Measurements from ENCODE around the gene SH3BGR. TPM values are rescaled to one million over a fixed set of nuclear protein-coding genes. Genes with fewer than 3 reads are reported as not detected.

Gene SH3BGR
- total and polyA plus RNA-seq, 2 donors = 3.0 to 9.8 TPM

DNA sequence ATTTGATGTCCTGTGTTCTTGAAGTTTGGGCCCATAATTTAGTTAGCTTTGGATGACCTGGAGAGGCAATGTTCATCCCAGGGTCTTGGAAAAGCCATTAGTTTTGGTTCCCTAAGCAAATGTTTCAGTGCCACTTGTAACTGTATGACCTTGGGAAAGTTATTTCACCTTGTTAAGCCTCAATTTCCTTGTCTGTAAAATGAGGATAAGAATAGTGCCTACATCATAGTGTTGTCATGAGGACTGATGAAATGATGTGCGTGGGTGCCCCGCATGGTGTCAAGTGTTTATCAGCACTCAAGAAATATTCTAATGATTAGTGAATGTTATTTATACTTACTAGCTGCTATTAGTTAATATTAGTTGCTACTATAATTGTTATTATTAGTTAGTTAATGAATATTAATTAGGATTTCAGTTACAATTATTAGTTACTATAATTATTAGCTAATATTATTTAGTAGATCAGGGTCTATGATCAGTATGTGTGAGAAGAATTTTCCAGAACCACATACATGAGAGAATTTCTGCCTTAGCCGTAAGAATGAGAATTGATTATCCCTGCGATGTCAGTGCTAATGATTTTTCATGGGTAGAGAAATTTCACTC is 1.9 kb downstream of the SH3BGR start:
- H3K4me3 ChIP-seq (ENCODE audit: low read length in 2 of 2) = no peak overlapping the region
- 99% methylated on average over 4 of the region's 4 CpGs for WGBS
- no peaks in the 10 kb centered on the region for H3K27me3 ChIP-seq (ENCODE audit: control insufficient read depth in 2 of 2, insufficient read depth in 1 of 2, low read length in 1 of 2)
- no peaks in the 10 kb centered on the region for H3K36me3 ChIP-seq (ENCODE audit: control insufficient read depth in 2 of 2, insufficient read depth in 2 of 2, low read length in 1 of 2)
- no peak overlapping the region for H3K27ac ChIP-seq (ENCODE audit: low read depth in 1 of 2, low read length in 1 of 2)
- no peaks in the 10 kb centered on the region for H3K4me1 ChIP-seq (ENCODE audit: control insufficient read depth in 2 of 2, insufficient read depth in 2 of 2, low read length in 2 of 2)
- H3K9me3 ChIP-seq (ENCODE audit: control insufficient read depth in 2 of 2, insufficient read depth in 1 of 2, low read length in 1 of 2) = no peaks in the 10 kb centered on the region
- no peak for DNase-seq (ENCODE audit: low read depth in 6 of 9, low spot score in 9 of 9)

DNA sequence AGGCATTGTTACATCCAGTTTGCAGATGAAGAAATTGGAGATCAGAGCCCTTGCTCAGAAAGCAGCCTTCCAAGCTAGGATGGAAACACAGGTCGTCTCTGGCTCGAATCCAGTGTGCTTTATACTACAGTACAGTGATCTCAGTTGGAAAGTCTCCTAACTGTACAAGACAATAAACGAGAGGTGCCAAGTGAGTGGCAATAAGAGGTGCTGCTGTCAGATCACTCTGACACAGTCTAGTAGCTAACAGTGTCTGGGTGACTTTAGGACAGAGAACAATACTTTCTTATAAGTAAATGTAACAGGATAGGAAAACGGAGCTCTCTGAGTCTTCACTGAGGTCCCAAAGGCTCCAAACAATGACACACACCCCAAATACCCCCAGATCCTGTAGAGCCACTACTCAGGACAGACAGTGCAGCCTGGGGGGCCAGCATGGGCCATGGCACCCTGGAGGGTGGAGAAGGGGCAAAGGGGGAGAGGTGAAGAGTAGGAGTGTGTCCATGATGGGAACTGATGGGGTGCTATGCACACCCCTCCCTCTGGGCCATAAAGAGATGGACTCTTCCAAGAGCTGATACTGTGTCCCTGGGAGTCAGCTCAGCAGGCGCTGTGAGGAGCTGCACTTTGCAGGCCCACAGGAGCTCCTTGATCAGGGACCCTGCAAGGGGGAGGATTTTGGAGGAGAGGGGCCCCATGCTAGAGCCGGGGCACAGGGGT is 3.3 kb downstream of the SH3BGR start:
- Histone ChIP-seq H3K36me3 (ENCODE audit: control insufficient read depth in 2 of 2, insufficient read depth in 2 of 2, low read length in 1 of 2) (no peaks in the 10 kb centered on the region), H3K27me3 (ENCODE audit: control insufficient read depth in 2 of 2, insufficient read depth in 1 of 2, low read length in 1 of 2) (no peaks in the 10 kb centered on the region), H3K4me1 (ENCODE audit: control insufficient read depth in 2 of 2, insufficient read depth in 2 of 2, low read length in 2 of 2) (no peaks in the 10 kb centered on the region), H3K27ac (ENCODE audit: low read depth in 1 of 2, low read length in 1 of 2) (no peak overlapping the region), H3K4me3 (ENCODE audit: low read length in 2 of 2) (no peak overlapping the region), H3K9me3 (ENCODE audit: control insufficient read depth in 2 of 2, insufficient read depth in 1 of 2, low read length in 1 of 2) (no peaks in the 10 kb centered on the region)
- no peak for DNase-seq (ENCODE audit: low read depth in 6 of 9, low spot score in 9 of 9)
- WGBS = 85% methylated on average over 6 of the region's 6 CpGs

DNA sequence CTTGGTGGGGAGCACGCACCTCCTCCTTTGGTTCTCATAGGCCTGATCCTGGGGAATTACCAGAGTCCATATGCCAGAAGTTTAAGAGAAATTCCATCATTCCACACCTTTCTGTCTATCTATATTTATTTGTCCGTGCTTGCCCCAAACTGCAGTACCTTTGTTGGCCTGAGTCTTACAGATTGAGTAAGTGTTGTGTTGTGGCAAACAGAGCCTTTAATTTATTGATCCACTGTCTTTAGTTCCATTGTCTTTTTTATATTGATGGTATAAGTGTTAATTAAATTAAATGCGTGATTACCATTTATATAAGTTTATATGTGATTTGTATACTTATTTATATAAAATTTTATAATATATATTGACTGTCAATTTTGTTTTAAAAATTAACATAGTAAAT is 4.9 kb downstream of the SH3BGR start:
- WGBS = 97% methylated on average over 3 of the region's 3 CpGs
- DNase-seq (ENCODE audit: low read depth in 6 of 9, low spot score in 9 of 9) = no peak
- no peaks in the 10 kb centered on the region for H3K9me3 ChIP-seq (ENCODE audit: control insufficient read depth in 2 of 2, insufficient read depth in 1 of 2, low read length in 1 of 2)
- H3K4me1 ChIP-seq (ENCODE audit: control insufficient read depth in 2 of 2, insufficient read depth in 2 of 2, low read length in 2 of 2) = no peaks in the 10 kb centered on the region
- no peaks in the 10 kb centered on the region for H3K36me3 ChIP-seq (ENCODE audit: control insufficient read depth in 2 of 2, insufficient read depth in 2 of 2, low read length in 1 of 2)
- no peaks in the 10 kb centered on the region for H3K27me3 ChIP-seq (ENCODE audit: control insufficient read depth in 2 of 2, insufficient read depth in 1 of 2, low read length in 1 of 2)
- no peak overlapping the region for H3K4me3 ChIP-seq (ENCODE audit: low read length in 2 of 2)
- no peak overlapping the region for H3K27ac ChIP-seq (ENCODE audit: low read depth in 1 of 2, low read length in 1 of 2)

DNA sequence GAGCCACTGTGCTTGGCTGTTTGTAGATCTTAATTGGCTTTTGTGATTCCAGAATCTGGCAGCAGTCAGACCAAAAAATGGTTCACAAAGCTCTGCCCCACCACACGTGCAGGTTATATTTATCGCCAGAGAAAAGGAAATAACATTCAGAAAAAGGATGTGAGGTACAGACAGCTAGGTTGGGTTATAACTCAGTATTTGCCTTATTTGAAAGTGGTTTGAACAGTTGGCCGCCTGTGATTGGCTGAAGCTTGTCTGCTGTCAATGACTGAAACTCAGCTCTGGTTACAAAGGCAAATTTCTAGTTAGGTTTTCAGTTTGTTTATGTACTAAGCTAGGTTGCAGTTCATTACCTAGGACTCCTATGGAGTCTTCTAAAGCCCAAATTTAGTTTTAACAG is 9.6 kb downstream of the SH3BGR start:
- DNase-seq (ENCODE audit: low read depth in 6 of 9, low spot score in 9 of 9) = no peak
- 75% methylated on average over 3 of the region's 3 CpGs for WGBS
- Histone ChIP-seq H3K36me3 (ENCODE audit: control insufficient read depth in 2 of 2, insufficient read depth in 2 of 2, low read length in 1 of 2) (no peaks in the 10 kb centered on the region), H3K4me1 (ENCODE audit: control insufficient read depth in 2 of 2, insufficient read depth in 2 of 2, low read length in 2 of 2) (no peaks in the 10 kb centered on the region), H3K4me3 (ENCODE audit: low read length in 2 of 2) (no peak overlapping the region), H3K9me3 (ENCODE audit: control insufficient read depth in 2 of 2, insufficient read depth in 1 of 2, low read length in 1 of 2) (no peaks in the 10 kb centered on the region), H3K27me3 (ENCODE audit: control insufficient read depth in 2 of 2, insufficient read depth in 1 of 2, low read length in 1 of 2) (no peaks in the 10 kb centered on the region), H3K27ac (ENCODE audit: low read depth in 1 of 2, low read length in 1 of 2) (no peak overlapping the region)

DNA sequence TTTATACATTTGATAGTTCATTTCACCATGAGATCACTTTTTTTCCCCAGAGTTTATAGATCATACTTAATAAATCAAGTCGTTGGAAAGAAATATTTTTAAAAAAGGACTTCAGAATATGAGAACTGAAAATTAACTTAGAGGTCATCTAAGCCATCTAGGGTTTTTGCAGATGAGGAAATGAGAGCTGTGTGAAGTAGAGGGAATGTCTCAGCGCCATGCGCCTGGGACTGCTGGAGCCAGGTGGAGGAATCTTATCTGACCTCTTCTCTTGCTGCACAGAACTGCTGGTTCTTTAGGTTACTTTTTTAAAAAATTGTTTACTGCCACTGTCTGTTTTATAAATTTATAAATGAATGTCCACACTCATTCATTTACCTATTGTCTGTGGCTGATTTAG is 11.5 kb downstream of the SH3BGR start:
- 89% methylated on average over 3 of the region's 3 CpGs for WGBS
- H3K9me3 ChIP-seq (ENCODE audit: control insufficient read depth in 2 of 2, insufficient read depth in 1 of 2, low read length in 1 of 2) = no peaks in the 10 kb centered on the region
- H3K27ac ChIP-seq (ENCODE audit: low read depth in 1 of 2, low read length in 1 of 2) = no peak overlapping the region
- no peak overlapping the region for H3K4me3 ChIP-seq (ENCODE audit: low read length in 2 of 2)
- H3K27me3 ChIP-seq (ENCODE audit: control insufficient read depth in 2 of 2, insufficient read depth in 1 of 2, low read length in 1 of 2) = no peaks in the 10 kb centered on the region
- no peaks in the 10 kb centered on the region for H3K36me3 ChIP-seq (ENCODE audit: control insufficient read depth in 2 of 2, insufficient read depth in 2 of 2, low read length in 1 of 2)
- no peak for DNase-seq (ENCODE audit: low read depth in 6 of 9, low spot score in 9 of 9)
- no peaks in the 10 kb centered on the region for H3K4me1 ChIP-seq (ENCODE audit: control insufficient read depth in 2 of 2, insufficient read depth in 2 of 2, low read length in 2 of 2)

DNA sequence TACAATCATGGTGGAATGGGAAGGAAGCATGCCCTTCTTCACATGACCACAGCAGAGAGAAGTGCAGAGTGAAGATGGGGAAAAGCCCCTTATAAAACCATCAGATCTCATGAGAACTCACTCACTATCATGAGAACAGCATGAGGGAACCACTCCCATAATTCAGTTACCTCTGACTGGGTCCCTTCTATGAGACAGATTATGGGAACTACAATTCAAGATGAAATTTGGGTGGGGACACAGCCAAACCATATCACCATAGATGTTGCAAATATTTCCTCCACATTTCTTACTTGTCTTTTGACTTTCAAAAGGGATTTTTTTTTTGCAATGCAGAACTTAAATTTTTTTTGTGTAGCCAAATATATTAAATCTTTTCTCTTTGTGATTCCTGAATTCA is 14.8 kb downstream of the SH3BGR start:
- no peaks in the 10 kb centered on the region for H3K4me1 ChIP-seq (ENCODE audit: control insufficient read depth in 2 of 2, insufficient read depth in 2 of 2, low read length in 2 of 2)
- no peak overlapping the region for H3K4me3 ChIP-seq (ENCODE audit: low read length in 2 of 2)
- H3K27me3 ChIP-seq (ENCODE audit: control insufficient read depth in 2 of 2, insufficient read depth in 1 of 2, low read length in 1 of 2) = no peaks in the 10 kb centered on the region
- no peak for DNase-seq (ENCODE audit: low read depth in 6 of 9, low spot score in 9 of 9)
- H3K27ac ChIP-seq (ENCODE audit: low read depth in 1 of 2, low read length in 1 of 2) = no peak overlapping the region
- H3K9me3 ChIP-seq (ENCODE audit: control insufficient read depth in 2 of 2, insufficient read depth in 1 of 2, low read length in 1 of 2) = no peaks in the 10 kb centered on the region
- H3K36me3 ChIP-seq (ENCODE audit: control insufficient read depth in 2 of 2, insufficient read depth in 2 of 2, low read length in 1 of 2) = no peaks in the 10 kb centered on the region

DNA sequence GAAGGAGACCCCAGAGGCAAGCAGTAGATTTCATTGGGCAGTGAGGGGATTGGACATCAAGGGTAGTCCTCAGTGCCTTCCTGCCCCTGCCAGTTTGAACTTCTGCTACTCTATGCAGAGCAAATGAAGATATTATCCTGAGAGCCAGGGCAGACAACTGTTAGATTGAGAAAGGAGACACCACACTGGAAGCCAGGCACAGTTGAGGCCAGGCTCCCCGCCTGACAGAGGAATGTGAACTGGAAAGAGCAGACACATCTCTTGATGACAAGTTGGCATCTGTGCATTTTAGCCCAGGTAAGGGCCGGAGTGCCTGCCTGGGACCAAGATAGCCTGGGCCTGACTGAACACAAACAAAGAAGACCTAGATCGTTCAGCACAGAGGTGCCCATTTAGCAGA is 16.0 kb downstream of the SH3BGR start:
- Histone ChIP-seq H3K36me3 (ENCODE audit: control insufficient read depth in 2 of 2, insufficient read depth in 2 of 2, low read length in 1 of 2) (no peaks in the 10 kb centered on the region), H3K27me3 (ENCODE audit: control insufficient read depth in 2 of 2, insufficient read depth in 1 of 2, low read length in 1 of 2) (no peaks in the 10 kb centered on the region), H3K27ac (ENCODE audit: low read depth in 1 of 2, low read length in 1 of 2) (no peak overlapping the region), H3K9me3 (ENCODE audit: control insufficient read depth in 2 of 2, insufficient read depth in 1 of 2, low read length in 1 of 2) (no peaks in the 10 kb centered on the region), H3K4me1 (ENCODE audit: control insufficient read depth in 2 of 2, insufficient read depth in 2 of 2, low read length in 2 of 2) (no peaks in the 10 kb centered on the region), H3K4me3 (ENCODE audit: low read length in 2 of 2) (no peak overlapping the region)
- WGBS = 96% methylated on average over 3 of the region's 3 CpGs
- no peak for DNase-seq (ENCODE audit: low read depth in 6 of 9, low spot score in 9 of 9)

DNA sequence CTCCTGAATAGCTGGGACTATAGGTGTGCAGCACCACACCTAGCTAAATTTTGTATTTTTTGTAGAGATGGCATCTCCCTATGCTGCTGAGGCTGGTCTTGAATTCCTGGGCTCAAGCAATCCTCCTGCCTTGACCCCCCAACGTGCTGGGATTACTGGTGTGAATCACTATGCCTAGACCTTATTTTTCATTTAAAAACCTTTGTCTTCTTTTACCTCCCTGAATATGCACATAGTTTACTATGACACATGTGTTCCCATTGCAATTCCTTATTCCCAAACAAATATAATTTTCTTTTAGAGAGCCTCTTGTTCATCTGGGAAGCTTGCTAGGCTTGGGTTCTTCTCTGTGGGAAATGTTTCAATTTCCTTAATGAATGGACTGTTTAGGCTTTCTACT is 16.8 kb downstream of the SH3BGR start:
- H3K27me3 ChIP-seq (ENCODE audit: control insufficient read depth in 2 of 2, insufficient read depth in 1 of 2, low read length in 1 of 2) = no peaks in the 10 kb centered on the region
- H3K4me3 ChIP-seq (ENCODE audit: low read length in 2 of 2) = no peak overlapping the region
- no peak overlapping the region for H3K27ac ChIP-seq (ENCODE audit: low read depth in 1 of 2, low read length in 1 of 2)
- no peaks in the 10 kb centered on the region for H3K4me1 ChIP-seq (ENCODE audit: control insufficient read depth in 2 of 2, insufficient read depth in 2 of 2, low read length in 2 of 2)
- H3K36me3 ChIP-seq (ENCODE audit: control insufficient read depth in 2 of 2, insufficient read depth in 2 of 2, low read length in 1 of 2) = no peaks in the 10 kb centered on the region
- H3K9me3 ChIP-seq (ENCODE audit: control insufficient read depth in 2 of 2, insufficient read depth in 1 of 2, low read length in 1 of 2) = no peaks in the 10 kb centered on the region
- no peak for DNase-seq (ENCODE audit: low read depth in 6 of 9, low spot score in 9 of 9)
- WGBS = 93% methylated on average over 1 of the region's 1 CpG

DNA sequence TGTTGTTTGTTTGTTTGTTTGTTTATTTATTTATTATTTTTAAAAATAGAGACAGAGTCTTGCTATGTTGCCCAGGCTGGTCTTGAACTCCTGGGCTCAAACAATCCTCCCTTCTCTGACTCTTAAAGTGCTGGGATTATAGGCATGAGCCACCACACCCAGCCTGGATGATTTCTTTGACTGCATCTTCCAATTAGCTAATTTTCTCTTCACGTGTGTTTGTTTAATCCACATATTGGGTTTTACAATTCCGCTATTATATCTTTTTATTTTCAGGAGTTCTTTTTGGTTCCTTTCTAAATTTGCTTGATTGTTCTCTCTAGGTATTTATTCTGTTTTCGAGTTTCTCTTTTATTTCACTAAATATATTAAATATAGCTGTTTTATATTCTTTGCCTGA is 19.8 kb downstream of the SH3BGR start:
- Histone ChIP-seq H3K27ac (ENCODE audit: low read depth in 1 of 2, low read length in 1 of 2) (no peak overlapping the region), H3K36me3 (ENCODE audit: control insufficient read depth in 2 of 2, insufficient read depth in 2 of 2, low read length in 1 of 2) (no peaks in the 10 kb centered on the region), H3K9me3 (ENCODE audit: control insufficient read depth in 2 of 2, insufficient read depth in 1 of 2, low read length in 1 of 2) (no peaks in the 10 kb centered on the region), H3K4me1 (ENCODE audit: control insufficient read depth in 2 of 2, insufficient read depth in 2 of 2, low read length in 2 of 2) (no peaks in the 10 kb centered on the region), H3K4me3 (ENCODE audit: low read length in 2 of 2) (no peak overlapping the region), H3K27me3 (ENCODE audit: control insufficient read depth in 2 of 2, insufficient read depth in 1 of 2, low read length in 1 of 2) (no peaks in the 10 kb centered on the region)
- DNase-seq (ENCODE audit: low read depth in 6 of 9, low spot score in 9 of 9) = no peak
- WGBS = 97% methylated on average over 3 of the region's 3 CpGs
